Measurements from ENCODE around the gene CARD19.

CARD19 gene

GRCh38 chr9:93090091-93090655, 5.8 kb upstream of the CARD19 start:
- TF ChIP-seq, protein P1, sequence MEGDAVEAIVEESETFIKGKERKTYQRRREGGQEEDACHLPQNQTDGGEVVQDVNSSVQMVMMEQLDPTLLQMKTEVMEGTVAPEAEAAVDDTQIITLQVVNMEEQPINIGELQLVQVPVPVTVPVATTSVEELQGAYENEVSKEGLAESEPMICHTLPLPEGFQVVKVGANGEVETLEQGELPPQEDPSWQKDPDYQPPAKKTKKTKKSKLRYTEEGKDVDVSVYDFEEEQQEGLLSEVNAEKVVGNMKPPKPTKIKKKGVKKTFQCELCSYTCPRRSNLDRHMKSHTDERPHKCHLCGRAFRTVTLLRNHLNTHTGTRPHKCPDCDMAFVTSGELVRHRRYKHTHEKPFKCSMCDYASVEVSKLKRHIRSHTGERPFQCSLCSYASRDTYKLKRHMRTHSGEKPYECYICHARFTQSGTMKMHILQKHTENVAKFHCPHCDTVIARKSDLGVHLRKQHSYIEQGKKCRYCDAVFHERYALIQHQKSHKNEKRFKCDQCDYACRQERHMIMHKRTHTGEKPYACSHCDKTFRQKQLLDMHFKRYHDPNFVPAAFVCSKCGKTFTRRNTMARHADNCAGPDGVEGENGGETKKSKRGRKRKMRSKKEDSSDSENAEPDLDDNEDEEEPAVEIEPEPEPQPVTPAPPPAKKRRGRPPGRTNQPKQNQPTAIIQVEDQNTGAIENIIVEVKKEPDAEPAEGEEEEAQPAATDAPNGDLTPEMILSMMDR (conservative IDR thresholded peaks at IDR 0.05; ENCODE audit: low read length), result no peak
- no peak overlapping the region for H3K4me3 ChIP-seq (ENCODE audit: low read length)
- no peak for DNase-seq (ENCODE audit: low read depth)

DNA sequence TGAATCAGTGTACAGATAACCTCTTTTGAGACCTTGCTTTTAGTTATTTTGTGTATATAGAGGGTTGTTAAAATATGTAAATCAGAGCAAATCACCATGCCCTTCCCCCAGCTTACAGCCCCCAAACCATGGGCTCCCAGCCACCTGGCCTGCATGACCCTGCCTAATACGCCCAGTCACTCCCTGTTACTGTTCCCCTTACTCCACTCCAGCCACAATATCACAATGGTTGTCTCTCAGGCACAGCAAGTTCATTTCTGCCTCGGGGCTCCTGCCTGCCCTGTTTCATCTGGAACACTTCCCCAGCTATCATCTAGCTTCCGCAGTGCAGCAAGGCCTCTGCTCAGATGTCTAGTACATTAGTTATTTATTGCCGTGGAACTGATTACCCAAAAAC, 5.0 kb upstream of the CARD19 start:
- H3K4me3 ChIP-seq (ENCODE audit: low read length), result no peak overlapping the region
- TF ChIP-seq, protein P1 (conservative IDR thresholded peaks at IDR 0.05; ENCODE audit: low read length), result no peak
- DNase-seq (ENCODE audit: low read depth), result no peak

GRCh38 chr9:93091453-93092081, 4.5 kb upstream of the CARD19 start:
- peak; percentile 73 for DNase-seq (ENCODE audit: low read depth)
- no peak overlapping the region for H3K4me3 ChIP-seq (ENCODE audit: low read length)
- TF ChIP-seq, protein P1 (conservative IDR thresholded peaks at IDR 0.05; ENCODE audit: low read length), result no peak

- no peak overlapping the region for H3K4me3 ChIP-seq (ENCODE audit: low read length)
- TF ChIP-seq, protein P1 (conservative IDR thresholded peaks at IDR 0.05; ENCODE audit: low read length), result no peak
- no peak for DNase-seq (ENCODE audit: low read depth)
Measured at GRCh38 chr9:93092251-93092991, 3.6 kb upstream of the CARD19 start.

DNA sequence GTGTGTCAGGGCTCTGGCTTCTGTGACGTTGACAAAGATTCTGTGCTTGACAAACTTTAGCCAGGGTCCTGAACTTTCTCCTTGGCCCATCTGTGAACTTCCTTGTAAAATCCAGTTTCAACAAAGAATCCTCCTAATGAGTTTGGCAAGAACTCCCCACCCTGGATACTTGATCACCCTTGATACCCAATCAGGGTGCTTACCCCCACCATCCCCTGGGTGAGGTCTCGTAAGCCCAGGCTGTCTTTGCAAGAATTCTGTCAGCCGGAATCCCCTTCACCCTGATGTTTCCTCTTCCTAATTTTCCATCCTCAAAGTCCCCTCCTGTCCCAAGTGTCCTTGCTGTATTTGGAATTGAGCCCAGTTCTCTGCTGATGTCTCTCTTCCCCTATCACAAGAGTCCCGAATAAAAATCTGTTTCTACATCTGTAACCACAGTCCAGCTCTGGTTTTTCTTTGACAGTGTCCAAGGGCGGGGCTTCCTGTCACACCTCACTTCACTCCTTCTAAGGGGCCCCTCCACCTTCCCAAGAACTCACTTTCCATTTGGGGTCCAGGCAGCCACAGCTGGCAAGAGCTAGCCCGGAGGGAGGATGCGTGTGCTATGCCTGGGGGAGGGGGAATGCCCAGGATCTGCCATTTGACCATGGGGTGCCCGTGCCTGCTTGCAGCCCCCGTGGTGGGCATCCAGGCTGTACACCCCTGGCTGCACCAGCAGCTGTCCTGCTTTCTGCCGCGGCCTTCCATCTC, 2.7 kb upstream of the CARD19 start:
- DNase-seq (ENCODE audit: low read depth), result no peak
- H3K4me3 ChIP-seq (ENCODE audit: low read length), result no peak overlapping the region
- TF ChIP-seq, protein P1 (conservative IDR thresholded peaks at IDR 0.05; ENCODE audit: low read length), result no peak

- DNase-seq (ENCODE audit: low read depth), result no peak
- no peak overlapping the region for H3K4me3 ChIP-seq (ENCODE audit: low read length)
- TF ChIP-seq, protein P1 (conservative IDR thresholded peaks at IDR 0.05; ENCODE audit: low read length), result no peak
Measured at GRCh38 chr9:93093877-93094657, 1.9 kb upstream of the CARD19 start.
